GM18508 (cell line): Measurements from ENCODE around the gene CEP41.

Source experiments
- ATAC-seq: cut with Tn5 transposase; IDR thresholded peaks from one replicate; pipeline ENCODE4 v1.9.1; 2021; ENCODE audit warnings: moderate number of reproducible peaks; ENCODE audit not compliant: insufficient read depth, unreplicated experiment

CEP41 gene

DNA sequence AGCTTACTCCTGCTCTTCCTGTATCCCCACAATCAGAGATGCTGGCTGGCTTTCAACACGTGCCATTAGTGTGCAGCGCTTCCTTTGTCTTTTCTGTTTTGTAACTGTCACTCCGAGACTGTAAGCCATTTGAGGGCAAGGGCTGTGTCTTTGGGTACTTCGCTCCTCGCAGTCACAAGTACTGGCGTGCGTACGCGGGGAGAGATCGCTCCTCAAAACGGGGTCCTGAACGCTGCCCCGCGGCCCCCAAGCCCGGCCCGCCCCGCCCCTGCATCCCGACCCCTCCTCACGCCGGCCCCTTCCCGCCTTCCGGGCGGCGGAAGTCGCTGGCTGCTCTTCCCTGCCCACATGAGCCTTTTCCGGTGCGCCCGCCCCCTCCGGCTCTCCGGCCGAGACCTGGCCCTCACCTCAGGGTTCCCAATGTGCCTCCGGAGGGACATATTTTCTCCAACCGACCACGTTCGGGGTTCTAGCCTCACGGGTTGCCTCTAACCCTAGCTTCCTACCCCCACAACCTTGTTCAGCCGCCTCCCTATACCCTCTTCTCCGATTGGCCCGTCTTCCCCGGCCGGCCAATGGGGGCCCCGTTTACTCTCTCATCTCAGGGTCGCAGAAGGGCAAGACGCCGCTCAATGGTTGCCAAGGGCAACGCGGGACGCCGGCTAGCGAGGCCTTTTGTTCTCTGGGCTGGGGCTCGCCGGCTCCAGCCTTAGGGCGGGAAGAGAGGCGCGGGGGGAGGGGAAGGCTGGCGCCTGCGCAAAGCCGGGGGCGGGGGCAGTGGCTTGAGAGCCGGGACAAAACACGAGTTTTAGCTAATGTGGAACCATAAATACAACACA, at the start of gene CEP41:
TSS of gene CEP41 (minus strand) at position 490 of the 839 bp plus-strand sequence. CDS start at position 440, 50 bp downstream.
- peak; percentile 73 for ATAC-seq

DNA sequence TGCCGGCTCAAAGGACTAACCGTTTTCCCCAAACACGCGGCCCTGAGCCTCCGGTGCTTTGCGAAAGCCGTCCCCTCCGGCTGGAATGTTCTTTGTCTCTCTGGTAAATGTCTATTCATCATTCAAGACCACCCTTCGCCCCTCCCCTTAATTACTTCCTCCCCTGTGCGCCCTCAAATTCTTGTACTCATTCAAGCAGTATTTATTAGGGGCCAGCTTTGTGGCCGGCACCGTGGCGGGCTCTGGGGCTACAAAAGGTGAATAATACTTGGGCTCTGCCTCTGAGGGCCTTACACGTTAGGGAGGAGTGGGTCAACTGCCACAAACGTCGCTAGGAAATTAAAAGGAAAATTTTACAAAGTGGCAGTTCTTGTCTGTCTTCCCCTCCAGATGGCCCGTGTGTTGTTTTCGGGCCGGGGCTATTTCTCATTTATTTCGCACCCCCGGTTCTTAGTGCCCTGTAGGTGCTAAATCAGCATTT, 49.5 kb upstream of the CEP41 start:
- no peak for ATAC-seq

- no peak for ATAC-seq
Measured at GRCh38 chr7:130489140-130489983, 48.5 kb upstream of the CEP41 start.

GRCh38 chr7:130488392-130489139, 47.8 kb upstream of the CEP41 start:
- no peak for ATAC-seq

DNA sequence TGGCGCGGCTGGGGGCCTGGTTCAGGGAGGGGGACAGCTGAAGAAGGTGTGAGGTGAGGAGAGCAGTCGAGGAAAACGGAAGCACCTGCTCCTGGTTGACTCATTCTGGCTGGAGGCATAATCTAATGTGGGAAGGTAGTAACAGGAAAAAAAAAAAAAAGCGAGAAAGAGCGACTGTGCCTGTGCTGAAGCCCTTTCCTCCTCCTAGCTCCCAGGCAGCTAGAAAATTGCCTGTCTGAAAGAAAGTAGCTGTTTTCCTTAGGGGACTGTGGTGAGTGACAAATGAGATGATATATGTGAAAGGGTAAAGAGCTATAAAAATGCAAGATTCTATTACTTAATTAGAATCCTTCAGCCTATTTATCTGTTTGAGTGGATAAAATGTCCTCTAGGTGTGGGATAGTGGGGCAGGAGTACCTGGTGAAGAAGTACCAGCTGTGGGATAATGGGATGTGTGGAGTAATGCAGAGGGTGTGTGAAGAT, 46.2 kb upstream of the CEP41 start:
- ATAC-seq = no peak

DNA sequence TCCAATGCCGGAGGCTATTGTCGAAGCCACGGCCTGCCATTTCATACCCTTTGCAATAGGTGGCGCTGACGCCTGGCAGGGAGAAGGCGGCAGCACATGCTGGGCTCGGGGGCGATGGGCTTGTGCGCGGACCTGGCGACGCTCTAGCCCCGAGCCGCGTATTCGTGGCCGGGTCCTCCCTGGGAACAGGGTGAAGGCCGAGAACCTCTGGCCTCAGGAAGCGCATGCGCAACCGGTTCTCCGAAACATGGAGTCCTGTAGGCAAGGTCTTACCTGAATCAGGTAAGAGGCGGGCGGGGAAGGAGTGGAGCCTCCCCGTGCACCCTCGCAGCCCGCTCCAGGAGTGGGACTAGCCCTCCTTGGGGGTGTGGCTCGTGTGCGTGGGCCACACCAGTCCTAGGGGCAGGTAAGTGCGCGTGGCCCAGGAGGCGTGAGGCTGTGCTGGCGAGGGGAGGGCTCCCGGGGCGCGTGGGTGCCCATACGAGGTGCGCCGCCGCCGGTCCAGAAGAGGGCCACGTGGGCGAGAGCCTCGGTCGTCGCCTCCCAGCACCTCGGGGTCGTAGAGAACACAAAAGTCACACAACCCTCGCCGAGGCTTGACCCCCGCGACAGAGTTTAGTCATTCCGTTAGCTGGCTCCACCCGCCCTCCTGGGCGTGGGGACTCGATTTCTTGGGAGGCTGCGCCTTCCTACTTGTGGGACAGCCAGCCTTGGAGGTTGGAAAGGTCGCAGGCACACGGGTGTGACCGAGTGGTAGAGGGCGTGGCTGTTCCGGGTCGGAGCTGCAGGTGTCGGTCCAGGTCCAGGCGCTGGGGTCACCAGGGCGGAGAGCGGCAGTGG, 45.5 kb upstream of the CEP41 start:
- no peak for ATAC-seq

- no peak for ATAC-seq
Measured at GRCh38 chr7:130485734-130486113, 44.9 kb upstream of the CEP41 start.

GRCh38 chr7:130483031-130483430, 42.2 kb upstream of the CEP41 start:
- no peak for ATAC-seq

DNA sequence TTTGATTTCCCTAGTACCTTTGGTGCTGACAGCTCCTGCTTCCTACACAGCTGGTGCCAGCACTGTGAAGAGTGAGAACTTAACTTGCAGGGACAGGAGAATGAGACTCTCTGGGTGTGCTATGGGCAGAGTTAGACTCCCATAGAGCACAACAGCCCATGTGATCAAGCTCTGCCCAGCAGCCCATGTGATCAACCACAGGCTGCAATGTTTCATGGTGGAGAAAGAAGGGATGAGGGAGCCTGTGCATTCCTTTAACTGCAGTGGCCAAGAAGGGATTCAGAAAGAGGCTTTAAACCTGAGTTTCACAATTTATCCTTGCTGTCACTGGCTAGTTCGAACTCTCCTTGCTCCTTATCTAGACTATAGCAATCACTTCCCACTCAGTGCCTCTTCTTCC, 41.1 kb upstream of the CEP41 start:
- no peak for ATAC-seq

- ATAC-seq = no peak
Measured at GRCh38 chr7:130479716-130480400, 39.0 kb upstream of the CEP41 start.

DNA sequence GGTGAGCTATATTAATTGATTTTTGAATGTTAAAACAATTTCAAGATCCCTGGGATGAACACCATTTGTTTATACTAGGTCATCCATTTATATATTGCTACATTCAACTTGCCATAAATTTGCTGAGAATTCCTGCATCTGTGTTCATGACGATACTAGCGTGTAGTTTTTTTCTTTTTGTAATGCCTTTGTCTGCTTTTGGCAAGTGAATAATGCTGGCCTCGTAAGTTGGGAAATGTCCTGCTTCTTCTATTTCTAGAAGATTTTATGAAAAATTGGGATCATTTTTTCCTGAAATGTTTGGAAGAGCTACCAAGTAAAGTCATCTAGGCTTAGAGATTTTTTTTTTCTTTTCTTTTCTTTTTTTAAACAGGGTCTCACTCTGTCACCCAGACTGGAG, 38.2 kb upstream of the CEP41 start:
- ATAC-seq = no peak

GRCh38 chr7:130476297-130477150, 35.7 kb upstream of the CEP41 start:
- ATAC-seq = peak; percentile 80

DNA sequence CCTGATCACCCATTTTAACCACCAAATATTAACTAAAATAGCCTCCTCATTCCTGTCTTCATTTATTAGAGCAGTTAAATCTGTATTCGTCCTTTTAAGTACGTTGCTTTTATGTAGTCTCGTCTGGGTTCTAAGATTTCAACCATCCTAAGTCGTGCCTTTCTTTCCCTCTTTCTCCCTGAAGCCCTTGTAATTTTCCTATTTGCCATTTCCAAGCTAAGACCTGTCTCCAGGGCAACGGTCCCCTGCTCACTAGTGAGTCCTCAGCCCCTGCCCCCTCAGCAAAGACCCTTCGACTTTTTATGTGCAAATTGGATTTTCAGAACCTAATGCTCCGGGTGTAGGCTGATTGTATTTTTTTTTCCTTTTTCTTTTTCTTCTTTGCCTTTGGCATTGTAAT, 35.0 kb upstream of the CEP41 start:
- ATAC-seq = no peak

GRCh38 chr7:130473876-130474275, 33.1 kb upstream of the CEP41 start:
- no peak for ATAC-seq

GRCh38 chr7:130473289-130473688, 32.5 kb upstream of the CEP41 start:
- no peak for ATAC-seq

GRCh38 chr7:130471974-130472373, 31.2 kb upstream of the CEP41 start:
- ATAC-seq = no peak

- no peak for ATAC-seq
Measured at GRCh38 chr7:130468612-130469011, 27.8 kb upstream of the CEP41 start.
